SK-N-SH (cell line): ENCODE results near the gene FAIM2. TPM values are rescaled to one million over a fixed set of nuclear protein-coding genes. Genes with fewer than 3 reads are reported as not detected.
"Not testable (repeated sequence)": the region's sequence is repeated elsewhere in the genome, so short reads cannot be mapped to it uniquely, and the experiment has no call there.

Source experiments
- CTCF ChIA-PET: fragments of 300-600, 350-600 bp; formaldehyde crosslinking; extraction: SDS; loops from one replicate; lab custom pipeline; 2021; lab: Yijun Ruan, JAX
- POLR2A ChIA-PET: fragments of 350-600 bp; sonication (Branson Sonifier 250); formaldehyde crosslinking; extraction: SDS; loops from one replicate; lab custom pipeline; 2020; ENCODE audit warnings: antibody characterized with exemption, inconsistent platforms; lab: Yijun Ruan, JAX
- DNase-seq: peaks from one replicate; pipeline ENCODE4 v3.0.0; 2012
- H2AFZ ChIP-seq: fragments of 200-600 bp; sonication (generic); 2 replicates; pipeline ENCODE4 v1.8.1; 2016; ENCODE audit warnings: antibody characterized with exemption, mild to moderate bottlenecking, low read depth
- H3F3A ChIP-seq: fragments of 200-600 bp; sonication (generic); replicated peaks from 2 replicates; pipeline ENCODE3; 2016; ENCODE audit warnings: antibody characterized with exemption, mild to moderate bottlenecking; ENCODE audit not compliant: insufficient read depth
- H3K27ac ChIP-seq, 2 experiments: fragments of 200-500 bp in 1 of 2; fragments of 200-600 bp in 1 of 2; sonication (Bioruptor generic) in 1 of 2; sonication (generic), shearing (Covaris generic) in 1 of 2; 2 replicates each; pipeline versions ENCODE4 v1.5.1 to v1.6.1; 2014 to 2016; ENCODE audit warnings: low read depth in 2 of 2, inconsistent platforms in 1 of 2, low read length in 1 of 2, mild to moderate bottlenecking in 1 of 2, mixed read lengths in 1 of 2
- H3K27me3 ChIP-seq: fragments of 200-600 bp; sonication (generic), shearing (Covaris generic); 2 replicates; pipeline ENCODE4 v1.6.1; 2016; ENCODE audit warnings: mixed run types; ENCODE audit not compliant: insufficient read depth
- H3K36me3 ChIP-seq, 2 experiments: fragments of 200-500 bp in 1 of 2; fragments of 200-600 bp in 1 of 2; sonication (Bioruptor generic) in 1 of 2; sonication (generic) in 1 of 2; replicated peaks in 1 of 2; 2 replicates each; pipeline versions ENCODE3 to v1.5.1; 2014 to 2016; ENCODE audit warnings: low read length in 1 of 2, mild to moderate bottlenecking in 1 of 2; ENCODE audit not compliant: insufficient read depth in 2 of 2, control insufficient read depth in 1 of 2
- H3K4me1 ChIP-seq, 2 experiments: fragments of 200-500 bp in 1 of 2; fragments of 200-600 bp in 1 of 2; sonication (Bioruptor generic) in 1 of 2; sonication (generic), shearing (Covaris generic) in 1 of 2; 2 replicates each; pipeline versions ENCODE4 v1.5.1 to v1.6.1; 2014 to 2016; ENCODE audit warnings: low read depth in 1 of 2, low read length in 1 of 2, mixed run types in 1 of 2; ENCODE audit not compliant: insufficient read depth in 2 of 2, control insufficient read depth in 1 of 2
- H3K4me2 ChIP-seq: fragments of 200-600 bp; sonication (generic), shearing (Covaris generic); 2 replicates; pipeline ENCODE4 v1.6.1; 2017; ENCODE audit warnings: mixed run types
- H3K4me3 ChIP-seq, 2 experiments: fragments of 200-500 bp in 1 of 2; fragments of 200-600 bp in 1 of 2; sonication (Bioruptor generic) in 1 of 2; sonication (generic), shearing (Covaris generic) in 1 of 2; 2 replicates each; pipeline versions ENCODE4 v1.5.1 to v1.8.1; 2014 to 2016; ENCODE audit warnings: low read depth in 2 of 2, inconsistent platforms in 1 of 2, low read length in 1 of 2, mild to moderate bottlenecking in 1 of 2, mixed read lengths in 1 of 2, moderate library complexity in 1 of 2
- H3K79me2 ChIP-seq: fragments of 200-600 bp; sonication (generic); 2 replicates; pipeline ENCODE4 v1.8.1; 2017; ENCODE audit warnings: mild to moderate bottlenecking; ENCODE audit not compliant: insufficient read depth
- H3K9ac ChIP-seq: fragments of 200-600 bp; sonication (generic); 2 replicates; pipeline ENCODE4 v1.6.1; 2017; ENCODE audit warnings: mixed run types
- H3K9me2 ChIP-seq: fragments of 200-600 bp; sonication (generic); 2 replicates; pipeline ENCODE4 v1.6.1; 2017; ENCODE audit warnings: mixed run types
- H3K9me3 ChIP-seq: fragments of 200-600 bp; sonication (generic); 2 replicates; pipeline ENCODE4 v1.6.1; 2017; ENCODE audit warnings: mixed run types, mild to moderate bottlenecking, moderate library complexity
- H4K20me1 ChIP-seq: fragments of 200-600 bp; sonication (generic); 2 replicates; pipeline ENCODE4 v1.6.1; 2017; ENCODE audit warnings: mild to moderate bottlenecking, mixed run types; ENCODE audit not compliant: insufficient read depth
- ELF1 ChIP-seq: IDR thresholded peaks from 2 replicates; pipeline ENCODE4 v1.4.0; 2012
- EZH2phosphoT487 ChIP-seq: fragments of 200-600 bp; sonication (generic); IDR thresholded peaks from 2 replicates; pipeline ENCODE4 v1.6.1; 2017; ENCODE audit warnings: low read depth, mixed run types, mild to moderate bottlenecking, antibody characterized with exemption, moderate library complexity, borderline replicate concordance
- GABPA ChIP-seq: IDR thresholded peaks from 2 replicates; pipeline ENCODE4 v1.4.0; 2012; ENCODE audit warnings: low read depth, mild to moderate bottlenecking
- GATA2 ChIP-seq: sonication (generic); formaldehyde crosslinking; IDR thresholded peaks from 2 replicates; pipeline ENCODE4 v1.5.0; 2020; ENCODE audit warnings: mild to moderate bottlenecking, missing genetic modification reagents
- JUND ChIP-seq: IDR thresholded peaks from 2 replicates; pipeline ENCODE4 v1.4.0; 2012
- POLR2AphosphoS5 ChIP-seq: IDR thresholded peaks from 2 replicates; pipeline ENCODE4 v1.6.1; 2012; ENCODE audit warnings: low read depth, low read length
- RAD21 ChIP-seq: IDR thresholded peaks from 2 replicates; pipeline ENCODE4 v1.6.1; 2012; ENCODE audit warnings: mild to moderate bottlenecking, low read length
- RCOR1 ChIP-seq: fragments of 150-350 bp; IDR thresholded peaks from 2 replicates; pipeline ENCODE4 v1.6.1; 2017; ENCODE audit warnings: antibody characterized with exemption, low read length
- RXRA ChIP-seq: IDR thresholded peaks from 2 replicates; pipeline ENCODE4 v1.4.0; 2012; ENCODE audit warnings: low read depth, mild to moderate bottlenecking, borderline replicate concordance
- SMC3 ChIP-seq: IDR thresholded peaks from 2 replicates; pipeline ENCODE4 v1.6.1; 2012; ENCODE audit warnings: low read depth, low read length, improper control_type of control experiment
- TAF1 ChIP-seq: IDR thresholded peaks from 2 replicates; pipeline ENCODE4 v1.6.1; 2012; ENCODE audit warnings: low read depth, mild to moderate bottlenecking, low read length, moderate library complexity, borderline replicate concordance
- TCF12 ChIP-seq: IDR thresholded peaks from 2 replicates; pipeline ENCODE4 v1.4.0; 2012
- TEAD4 ChIP-seq: IDR thresholded peaks from 2 replicates; pipeline ENCODE4 v1.4.0; 2012; ENCODE audit warnings: mild to moderate bottlenecking, borderline replicate concordance; ENCODE audit not compliant: insufficient read depth
- YY1 ChIP-seq: IDR thresholded peaks from 2 replicates; pipeline ENCODE4 v1.4.0; 2012; ENCODE audit warnings: low read depth, mild to moderate bottlenecking
- WGBS: methylation state at CpG from one replicate; pipeline ENCODE4 v1.1.6; 2017; ENCODE audit warnings: low lambda C conversion rate; 5-methylcytosine and 5-hydroxymethylcytosine counted together
- polyA plus RNA-seq, 3 experiments: library from polyadenylated mRNA; depleted of rRNA; stranded (reverse); fragments of >200 nt; gene quantifications; 2 replicates each; pipeline ENCODE4 v1.2.3, GENCODE V29; 2012
- TF ChIP-seq, protein P1 (sequence below): IDR thresholded peaks from 2 replicates; pipeline ENCODE4 v1.4.0; 2012; ENCODE audit warnings: low read depth, borderline replicate concordance
- TF ChIP-seq, protein P2 (sequence below): IDR thresholded peaks from 2 replicates; pipeline ENCODE4 v1.4.0; 2012; ENCODE audit warnings: low read depth, borderline replicate concordance
- TF ChIP-seq, protein P3 (sequence below): IDR thresholded peaks from 2 replicates; pipeline ENCODE4; 2012
- TF ChIP-seq, protein P4 (sequence below): fragments of 150-350 bp; IDR thresholded peaks from 2 replicates; pipeline ENCODE4 v1.6.1; 2017; ENCODE audit warnings: antibody characterized with exemption, low read length, low read depth, borderline replicate concordance

FAIM2 gene
- polyA plus RNA-seq, 1 of the 3 experiments (the other 2 are of a cell fraction): 11.3 TPM

DNA sequence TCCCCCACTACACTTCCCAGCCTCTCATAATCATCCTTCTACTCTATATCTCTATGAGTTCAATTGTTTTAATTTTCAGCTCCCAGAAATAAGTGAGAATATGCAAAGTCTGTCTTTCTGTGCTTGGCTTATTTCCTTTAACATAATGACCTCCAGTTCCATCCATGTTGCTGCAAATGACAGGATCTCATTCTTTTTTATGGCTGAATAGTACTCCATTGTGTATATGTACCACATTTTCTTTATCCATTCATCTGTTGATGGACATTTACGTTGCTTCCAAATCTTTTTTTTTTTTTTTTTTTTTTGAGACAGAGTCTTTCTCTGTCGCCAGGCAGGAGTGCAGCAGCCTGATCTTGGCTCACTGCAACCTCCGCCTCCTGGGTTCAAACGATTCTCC, 47.8 kb downstream of the FAIM2 start:
- POLR2A ChIA-PET, H3K9me3 ChIP-seq, H3K9me2 ChIP-seq, H3K79me2 ChIP-seq, H3F3A ChIP-seq, H3K36me3 ChIP-seq, H2AFZ ChIP-seq, DNase-seq, H3K27ac ChIP-seq, H3K9ac ChIP-seq, H3K4me1 ChIP-seq, H3K4me2 ChIP-seq, H3K4me3 ChIP-seq, H4K20me1 ChIP-seq: not testable (repeated sequence)
- WGBS: 70% methylated on average over 4 of the region's 4 CpGs
- CTCF ChIA-PET: interaction anchor here (0.6 to 2.1 kb wide), 5 partner anchors 9 to 215 kb away, joined by 3 to 10 read pairs (median 4); no protein-coding TSS in a partner anchor
- peaks cover 16% of the 10 kb centered on the region; the same call in 1 of the 2 replicates for H3K27me3 ChIP-seq

DNA sequence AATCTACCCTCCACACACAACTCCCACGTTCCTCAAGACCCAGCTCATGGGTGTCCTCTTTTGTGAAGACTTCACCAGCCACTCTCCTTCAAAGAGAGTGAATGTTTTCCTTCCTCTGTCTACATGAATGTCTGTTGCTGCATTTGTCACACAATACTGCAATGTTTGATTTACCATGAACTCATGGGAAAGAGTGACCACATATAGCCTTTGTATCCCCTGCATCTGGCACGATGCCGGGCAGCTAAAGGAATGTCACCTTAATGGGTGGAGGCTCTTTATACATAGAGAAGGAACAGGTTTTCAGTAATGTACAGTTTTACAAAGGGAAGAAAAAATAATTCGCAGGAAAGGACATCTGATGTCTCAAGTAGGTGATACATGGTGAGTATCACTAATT, 48.7 kb downstream of the FAIM2 start:
- no peak overlapping the region for H3K9ac ChIP-seq
- DNase-seq: no peak
- ChIA-PET POLR2A (interaction anchor here (1.5 kb wide), 1 partner anchor 12 kb away, joined by 3 read pairs; the partner anchor contains the start of gene BCDIN3D), CTCF (interaction anchor here (1.0 to 2.1 kb wide), 4 partner anchors 11 to 201 kb away, joined by 3 to 10 read pairs (median 6); no protein-coding TSS in a partner anchor)
- no peaks in the 10 kb centered on the region for H3F3A ChIP-seq
- no peaks in the 10 kb centered on the region for H3K9me3 ChIP-seq
- no peak overlapping the region for H3K27ac ChIP-seq
- no peak overlapping the region for H3K4me2 ChIP-seq
- H3K27me3 ChIP-seq: peaks cover 16% of the 10 kb centered on the region; the same call in 1 of the 2 replicates
- H3K9me2 ChIP-seq: no peaks in the 10 kb centered on the region
- WGBS: 67% methylated on average over 4 of the region's 4 CpGs
- no peak overlapping the region for H3K4me3 ChIP-seq
- no peak for TF ChIP-seq JUND
- no peak for TF ChIP-seq SMC3
- TF ChIP-seq, all 33 proteins: peak for 0
- H2AFZ ChIP-seq: no peak overlapping the region
- no peaks in the 10 kb centered on the region for H3K79me2 ChIP-seq
- no peaks in the 10 kb centered on the region for H3K36me3 ChIP-seq
- no peaks in the 10 kb centered on the region for H4K20me1 ChIP-seq
- H3K4me1 ChIP-seq: no peaks in the 10 kb centered on the region

DNA sequence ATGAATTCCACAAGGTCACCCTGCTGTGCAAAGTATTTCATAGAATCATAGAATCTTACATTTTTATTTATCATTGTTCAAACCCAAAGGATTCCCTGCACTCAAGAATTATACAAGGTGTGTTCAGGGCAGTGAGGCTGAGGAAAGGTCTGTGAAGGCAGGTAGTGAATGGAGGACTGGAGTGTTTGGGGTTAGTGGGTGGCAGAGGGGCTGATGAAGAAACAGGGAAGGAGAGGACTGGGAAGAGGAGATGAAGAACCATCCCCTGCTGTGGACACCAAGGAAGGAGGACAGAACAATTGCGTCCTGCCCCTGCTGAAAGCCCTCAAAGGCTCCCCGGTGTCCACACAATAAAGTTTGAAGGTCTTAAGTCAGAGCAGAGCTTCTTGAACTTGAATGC, 50.0 kb downstream of the FAIM2 start:
- Histone ChIP-seq H4K20me1 (no peaks in the 10 kb centered on the region), H3K4me3 (no peak overlapping the region), H3K4me1 (no peaks in the 10 kb centered on the region), H3K9ac (no peak overlapping the region), H3K27me3 (peaks cover 21% of the 10 kb centered on the region; the same call in 1 of the 2 replicates), H3K9me2 (no peaks in the 10 kb centered on the region), H3K9me3 (no peaks in the 10 kb centered on the region), H3K79me2 (no peaks in the 10 kb centered on the region), H3K4me2 (no peak overlapping the region), H3K27ac (no peak overlapping the region), H3F3A (no peaks in the 10 kb centered on the region), H3K36me3 (no peaks in the 10 kb centered on the region), H2AFZ (no peak overlapping the region)
- CTCF ChIA-PET: interaction anchor here (1.3 to 1.4 kb wide), 2 partner anchors 13 to 202 kb away, joined by 4 to 7 read pairs; no protein-coding TSS in a partner anchor
- 70% methylated on average over 2 of the region's 2 CpGs for WGBS
- POLR2A ChIA-PET: interaction anchor here (1.5 kb wide), 1 partner anchor 11 kb away, joined by 3 read pairs; the partner anchor contains the start of gene BCDIN3D
- no peak for DNase-seq
- no peak for TF ChIP-seq GATA2
- TF ChIP-seq SMC3: no peak
- TF ChIP-seq TEAD4: no peak
- TF ChIP-seq, protein P1, sequence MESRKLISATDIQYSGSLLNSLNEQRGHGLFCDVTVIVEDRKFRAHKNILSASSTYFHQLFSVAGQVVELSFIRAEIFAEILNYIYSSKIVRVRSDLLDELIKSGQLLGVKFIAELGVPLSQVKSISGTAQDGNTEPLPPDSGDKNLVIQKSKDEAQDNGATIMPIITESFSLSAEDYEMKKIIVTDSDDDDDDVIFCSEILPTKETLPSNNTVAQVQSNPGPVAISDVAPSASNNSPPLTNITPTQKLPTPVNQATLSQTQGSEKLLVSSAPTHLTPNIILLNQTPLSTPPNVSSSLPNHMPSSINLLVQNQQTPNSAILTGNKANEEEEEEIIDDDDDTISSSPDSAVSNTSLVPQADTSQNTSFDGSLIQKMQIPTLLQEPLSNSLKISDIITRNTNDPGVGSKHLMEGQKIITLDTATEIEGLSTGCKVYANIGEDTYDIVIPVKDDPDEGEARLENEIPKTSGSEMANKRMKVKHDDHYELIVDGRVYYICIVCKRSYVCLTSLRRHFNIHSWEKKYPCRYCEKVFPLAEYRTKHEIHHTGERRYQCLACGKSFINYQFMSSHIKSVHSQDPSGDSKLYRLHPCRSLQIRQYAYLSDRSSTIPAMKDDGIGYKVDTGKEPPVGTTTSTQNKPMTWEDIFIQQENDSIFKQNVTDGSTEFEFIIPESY: no peak
- TF ChIP-seq, protein P2, sequence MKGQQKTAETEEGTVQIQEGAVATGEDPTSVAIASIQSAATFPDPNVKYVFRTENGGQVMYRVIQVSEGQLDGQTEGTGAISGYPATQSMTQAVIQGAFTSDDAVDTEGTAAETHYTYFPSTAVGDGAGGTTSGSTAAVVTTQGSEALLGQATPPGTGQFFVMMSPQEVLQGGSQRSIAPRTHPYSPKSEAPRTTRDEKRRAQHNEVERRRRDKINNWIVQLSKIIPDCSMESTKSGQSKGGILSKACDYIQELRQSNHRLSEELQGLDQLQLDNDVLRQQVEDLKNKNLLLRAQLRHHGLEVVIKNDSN: no peak
- no peak for TF ChIP-seq GABPA
- TF ChIP-seq, protein P3, sequence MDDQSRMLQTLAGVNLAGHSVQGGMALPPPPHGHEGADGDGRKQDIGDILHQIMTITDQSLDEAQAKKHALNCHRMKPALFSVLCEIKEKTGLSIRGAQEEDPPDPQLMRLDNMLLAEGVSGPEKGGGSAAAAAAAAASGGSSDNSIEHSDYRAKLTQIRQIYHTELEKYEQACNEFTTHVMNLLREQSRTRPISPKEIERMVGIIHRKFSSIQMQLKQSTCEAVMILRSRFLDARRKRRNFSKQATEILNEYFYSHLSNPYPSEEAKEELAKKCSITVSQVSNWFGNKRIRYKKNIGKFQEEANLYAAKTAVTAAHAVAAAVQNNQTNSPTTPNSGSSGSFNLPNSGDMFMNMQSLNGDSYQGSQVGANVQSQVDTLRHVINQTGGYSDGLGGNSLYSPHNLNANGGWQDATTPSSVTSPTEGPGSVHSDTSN: no peak
- TF ChIP-seq EZH2phosphoT487: no peak
- TF ChIP-seq, protein P4, sequence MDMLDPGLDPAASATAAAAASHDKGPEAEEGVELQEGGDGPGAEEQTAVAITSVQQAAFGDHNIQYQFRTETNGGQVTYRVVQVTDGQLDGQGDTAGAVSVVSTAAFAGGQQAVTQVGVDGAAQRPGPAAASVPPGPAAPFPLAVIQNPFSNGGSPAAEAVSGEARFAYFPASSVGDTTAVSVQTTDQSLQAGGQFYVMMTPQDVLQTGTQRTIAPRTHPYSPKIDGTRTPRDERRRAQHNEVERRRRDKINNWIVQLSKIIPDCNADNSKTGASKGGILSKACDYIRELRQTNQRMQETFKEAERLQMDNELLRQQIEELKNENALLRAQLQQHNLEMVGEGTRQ: no peak
- TF ChIP-seq TCF12: no peak
- no peak for TF ChIP-seq TAF1
- TF ChIP-seq RXRA: no peak
- no peak for TF ChIP-seq RAD21
- no peak for TF ChIP-seq RCOR1
- TF ChIP-seq YY1: no peak
- no peak for TF ChIP-seq POLR2AphosphoS5
- TF ChIP-seq ELF1: no peak
